Breast epithelium (tissue), 4 donors: ENCODE data around the gene DGCR8. TPM values are rescaled to one million over a fixed set of nuclear protein-coding genes. Genes with fewer than 3 reads are reported as not detected.

Experiments used
- DNase-seq, 2 donors: peaks; one replicate each; pipeline ENCODE4 v3.0.0-alpha.2; 2019; ENCODE audit warnings: low spot score in 2 of 2
- H3K27ac ChIP-seq, 2 donors: fragments of 200-600 bp; sonication (generic) in 1 of 2; one replicate each; pipeline ENCODE4 v1.5.1; 2016 to 2019; ENCODE audit warnings: mild to moderate bottlenecking in 1 of 2
- H3K27me3 ChIP-seq, 2 donors: fragments of 200-600 bp; sonication (generic) in 1 of 2; one replicate each; pipeline versions ENCODE4 v1.5.1 to v1.6.0; 2017 to 2019; ENCODE audit warnings: control low read depth in 1 of 2, mild to moderate bottlenecking in 1 of 2
- H3K36me3 ChIP-seq: fragments of 200-600 bp; one replicate; pipeline ENCODE4 v1.5.1; 2019
- H3K4me1 ChIP-seq, 2 donors: fragments of 200-600 bp; sonication (generic); one replicate each; pipeline ENCODE4 v1.5.1; 2016 to 2019; ENCODE audit warnings: control low read depth in 1 of 2
- H3K4me3 ChIP-seq, 3 donors: fragments of 200-600 bp; sonication (generic); 1 replicate in 2 of 3; 2 replicates in 1 of 3; pipeline ENCODE4 v1.5.1; 2016 to 2019; ENCODE audit warnings: mild to moderate bottlenecking in 3 of 3, moderate library complexity in 2 of 3
- H3K9me3 ChIP-seq, 2 donors: fragments of 200-600 bp; sonication (generic) in 1 of 2; one replicate each; pipeline ENCODE4 v1.5.1; 2016 to 2019; ENCODE audit warnings: control low read depth in 1 of 2
- CTCF ChIP-seq, 3 donors: fragments of 450-650 bp; IDR thresholded peaks; one replicate each; pipeline ENCODE4 v1.5.1; 2016 to 2017; ENCODE audit warnings: antibody characterized with exemption in 3 of 3, mild to moderate bottlenecking in 3 of 3, moderate library complexity in 3 of 3
- POLR2A ChIP-seq: fragments of 450-650 bp; IDR thresholded peaks from one replicate; pipeline ENCODE4 v1.6.1; 2016; ENCODE audit warnings: antibody characterized with exemption, mild to moderate bottlenecking, moderate library complexity
- POLR2AphosphoS5 ChIP-seq, 3 donors: sonication (generic); formaldehyde crosslinking; IDR thresholded peaks; one replicate each; pipeline ENCODE4 v1.6.1; 2017; ENCODE audit warnings: antibody characterized with exemption in 3 of 3
- intact Hi-C: fragments of 100-400 bp; cut with DNase I; formaldehyde crosslinking; loops from one replicate; pipeline ENCODE4 v1.15.1; 2023; ENCODE audit warnings: low total_unique reads
- total RNA-seq, 3 donors: library from RNA; depleted of rRNA; stranded (reverse); fragments of >200 nt; gene quantifications; one replicate each; pipeline ENCODE4 v1.1.0, GENCODE V29; 2016

Gene DGCR8
- total RNA-seq, 3 donors from 2014 or later = 18.4 to 34.7 (median 29.0) TPM

- Histone ChIP-seq H3K4me3 (no peak overlapping the region), H3K27ac (no peak overlapping the region)
- intact Hi-C loops = no loop called here
Measured at GRCh38 chr22:20133930-20134549, 54.0 kb downstream of the DGCR8 start.

GRCh38 chr22:20135265-20135664 lies 55.2 kb downstream of the DGCR8 start:
- no peak overlapping the region for H3K4me3 ChIP-seq
- H3K36me3 ChIP-seq = no peaks in the 10 kb centered on the region
- H3K27ac ChIP-seq = no peak overlapping the region
- DNase-seq = no peak
- TF ChIP-seq POLR2A (no peak), POLR2AphosphoS5 (IDR thresholded peaks at IDR 0.05) (no peak), CTCF (IDR thresholded peaks at IDR 0.05) (no peak)
- H3K4me1 ChIP-seq = peaks cover 19 to 28% of the 10 kb centered on the region in 2 donors
- H3K9me3 ChIP-seq = no peaks in the 10 kb centered on the region
- intact Hi-C loops = no loop called here
- H3K27me3 ChIP-seq = no peaks in the 10 kb centered on the region

More at GRCh38 chr22:20133930-20134549, 54.0 kb downstream of the DGCR8 start:
- H3K27me3 ChIP-seq = no peaks in the 10 kb centered on the region
- TF ChIP-seq CTCF (IDR thresholded peaks at IDR 0.05) (no peak), POLR2A (no peak), POLR2AphosphoS5 (IDR thresholded peaks at IDR 0.05) (no peak)
- H3K9me3 ChIP-seq = no peaks in the 10 kb centered on the region
- no peak for DNase-seq
- H3K4me1 ChIP-seq = peaks cover 19 to 28% of the 10 kb centered on the region in 2 donors
- H3K36me3 ChIP-seq = no peaks in the 10 kb centered on the region

GRCh38 chr22:20135806-20136602 lies 56.0 kb downstream of the DGCR8 start:
- H3K36me3 ChIP-seq = no peaks in the 10 kb centered on the region
- H3K4me3 ChIP-seq = no peak overlapping the region
- H3K27ac ChIP-seq = no peak overlapping the region
- H3K27me3 ChIP-seq = no peaks in the 10 kb centered on the region
- TF ChIP-seq CTCF (IDR thresholded peaks at IDR 0.05) = no peak
- no peak for TF ChIP-seq POLR2AphosphoS5 (IDR thresholded peaks at IDR 0.05)
- TF ChIP-seq POLR2A = no peak
- peaks cover 19 to 28% of the 10 kb centered on the region in 2 donors for H3K4me1 ChIP-seq
- intact Hi-C loops = no loop called here
- no peak for DNase-seq
- H3K9me3 ChIP-seq = no peaks in the 10 kb centered on the region

- no peak overlapping the region for H3K27ac ChIP-seq
- peaks cover 19 to 28% of the 10 kb centered on the region in 2 donors for H3K4me1 ChIP-seq
- intact Hi-C loops = no loop called here
- no peak overlapping the region for H3K4me3 ChIP-seq
- no peaks in the 10 kb centered on the region for H3K27me3 ChIP-seq
- TF ChIP-seq POLR2AphosphoS5 (IDR thresholded peaks at IDR 0.05) (no peak), CTCF (IDR thresholded peaks at IDR 0.05) (no peak), POLR2A (no peak)
- DNase-seq = no peak
- no peaks in the 10 kb centered on the region for H3K9me3 ChIP-seq
- H3K36me3 ChIP-seq = no peaks in the 10 kb centered on the region
Measured at GRCh38 chr22:20136603-20136873, 56.5 kb downstream of the DGCR8 start.

GRCh38 chr22:20137113-20137512 lies 57.1 kb downstream of the DGCR8 start:
- Histone ChIP-seq H3K27me3 (no peaks in the 10 kb centered on the region), H3K36me3 (no peaks in the 10 kb centered on the region), H3K4me1 (peaks cover 19 to 28% of the 10 kb centered on the region in 2 donors), H3K9me3 (no peaks in the 10 kb centered on the region), H3K27ac (no peak overlapping the region), H3K4me3 (no peak overlapping the region)
- intact Hi-C loops = no loop called here
- no peak for TF ChIP-seq POLR2AphosphoS5 (IDR thresholded peaks at IDR 0.05)
- TF ChIP-seq POLR2A = no peak
- TF ChIP-seq CTCF (IDR thresholded peaks at IDR 0.05) = no peak
- DNase-seq = no peak
